ENCODE results near the gene WDR36. TPM values are rescaled to one million over a fixed set of nuclear protein-coding genes. Genes with fewer than 3 reads are reported as not detected.

Gene WDR36
- total and polyA plus RNA-seq, 9 of the 15 experiments (the other 6 are each of a cell fraction or from before 2014, with no cell fraction given) = 25.7 to 68.0 (median 41.5) TPM

DNA sequence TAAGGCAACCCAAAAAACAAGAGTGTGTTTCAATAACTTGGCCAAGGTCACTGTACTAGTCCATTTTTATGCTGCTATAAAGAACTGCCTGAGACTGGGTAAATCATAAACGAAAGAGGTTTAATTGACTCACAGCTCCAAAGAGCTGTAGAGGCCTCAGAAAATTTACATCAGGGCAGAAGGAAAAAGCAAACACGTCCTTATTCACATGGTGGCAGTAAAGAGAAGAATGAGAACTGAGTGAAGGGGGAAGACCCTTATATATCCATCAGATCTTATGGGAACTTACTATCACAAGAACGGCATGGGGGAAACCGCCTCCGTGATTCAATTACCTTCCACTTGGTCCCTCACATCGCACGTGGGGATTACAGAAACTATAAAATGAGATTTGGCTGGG, 67.7 kb downstream of the WDR36 start:
- no peaks in the 10 kb centered on the region for H3K79me2 ChIP-seq (ENCODE audit: control insufficient read depth, insufficient read depth, low read length)
- intact Hi-C loops (cut with micrococcal nuclease) (loop anchor here (2.0 to 5.0 kb wide), 3 partner anchors 302 to 987 kb away; no protein-coding TSS in a partner anchor), in situ Hi-C loops (cut with MboI) (loop anchor here (10.0 kb wide), 1 partner anchor 985 kb away; no protein-coding TSS in a partner anchor)
- no peak overlapping the region for H3K9ac ChIP-seq (ENCODE audit: insufficient read depth in 1 of 2, low read depth in 2 of 2, low read length in 2 of 2)
- no peaks in the 10 kb centered on the region for H3K9me1 ChIP-seq (ENCODE audit: control insufficient read depth, insufficient read depth, low read length)
- H3K4me3 ChIP-seq = no peak overlapping the region
- H2AFZ ChIP-seq (ENCODE audit: low read depth, low read length) = no peak overlapping the region
- 2% methylated on average over 7 of the region's 7 CpGs for WGBS (ENCODE audit: insufficient coverage, low coverage, missing lambda C conversion rate)
- BruUV-seq (replicated peaks) = no TSS peak
- H3K36me3 ChIP-seq (ENCODE audit: control insufficient read depth, insufficient read depth, low read length) = no peaks in the 10 kb centered on the region
- POLR2A ChIA-PET = no interaction called here
- no peak for TF ChIP-seq ZNF347 (CRISPR knock-in tag; IDR thresholded peaks at IDR 0.05; ENCODE audit: low read depth)
- no peak for TF ChIP-seq THRAP3 (IDR thresholded peaks at IDR 0.05; ENCODE audit: borderline replicate concordance)
- TF ChIP-seq MTA2 (IDR thresholded peaks at IDR 0.05; ENCODE audit: low read depth) = no peak
- H3K9me3 ChIP-seq (replicated peaks; ENCODE audit: control insufficient read depth, insufficient read depth, low read depth, low read length) = no peaks in the 10 kb centered on the region
- no peaks in the 10 kb centered on the region for H4K20me1 ChIP-seq (replicated peaks; ENCODE audit: control insufficient read depth, insufficient read depth, low read length)
- no peak overlapping the region for H3K27ac ChIP-seq (ENCODE audit: extremely low read depth, low read depth, low read length)
- H3K4me1 ChIP-seq (replicated peaks in 1 of 2; ENCODE audit: control insufficient read depth in 2 of 2, insufficient read depth in 2 of 2, low read length in 2 of 2) = no peaks in the 10 kb centered on the region
- FAIRE-seq (no peak), DNase-seq (ENCODE audit: extremely low read depth in 1 of 4, low spot score in 3 of 4) (no peak), ATAC-seq (no peak)
- no peak overlapping the region for H3K4me2 ChIP-seq (ENCODE audit: insufficient read depth, low read length)
- no peaks in the 10 kb centered on the region for H3K27me3 ChIP-seq (ENCODE audit: control insufficient read depth in 2 of 2, insufficient read depth in 2 of 2, low read length in 2 of 2)
- CTCF ChIA-PET (ENCODE audit: low intra/inter-chr PET ratio) = no interaction called here

DNA sequence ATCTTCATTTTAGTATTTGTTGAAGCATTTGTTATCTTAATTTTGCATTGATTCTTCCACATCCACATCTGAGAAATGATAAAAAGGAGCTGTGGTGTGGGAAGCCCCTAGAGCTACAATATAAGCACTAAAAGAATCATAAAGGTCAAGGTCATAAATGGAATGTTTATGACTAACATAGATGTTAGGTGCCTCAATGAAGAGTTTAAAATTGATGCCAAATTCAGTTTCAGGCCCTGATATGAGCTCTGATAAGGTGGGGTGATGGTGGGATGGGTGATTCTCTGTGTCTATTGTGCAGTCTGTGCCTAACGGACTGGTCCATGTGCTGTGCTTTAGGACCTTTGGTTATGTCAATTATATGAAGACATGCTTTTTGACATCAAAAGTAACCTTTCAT, 70.9 kb downstream of the WDR36 start:
- intact Hi-C loops (cut with micrococcal nuclease) (no loop called here), in situ Hi-C loops (cut with MboI) (loop anchor here (10.0 kb wide), 1 partner anchor 982 kb away; no protein-coding TSS in a partner anchor)
- no TSS peak for BruUV-seq (replicated peaks)
- DNase-seq (ENCODE audit: extremely low read depth in 1 of 4, low spot score in 3 of 4) (no peak), FAIRE-seq (no peak), ATAC-seq (no peak)
- Histone ChIP-seq H2AFZ (ENCODE audit: low read depth, low read length) (no peak overlapping the region), H4K20me1 (replicated peaks; ENCODE audit: control insufficient read depth, insufficient read depth, low read length) (no peaks in the 10 kb centered on the region), H3K4me3 (no peak overlapping the region), H3K9ac (ENCODE audit: insufficient read depth in 1 of 2, low read depth in 2 of 2, low read length in 2 of 2) (no peak overlapping the region), H3K27me3 (ENCODE audit: control insufficient read depth in 2 of 2, insufficient read depth in 2 of 2, low read length in 2 of 2) (no peaks in the 10 kb centered on the region), H3K36me3 (ENCODE audit: control insufficient read depth, insufficient read depth, low read length) (no peaks in the 10 kb centered on the region), H3K9me1 (ENCODE audit: control insufficient read depth, insufficient read depth, low read length) (no peaks in the 10 kb centered on the region), H3K9me3 (replicated peaks; ENCODE audit: control insufficient read depth, insufficient read depth, low read depth, low read length) (no peaks in the 10 kb centered on the region), H3K79me2 (ENCODE audit: control insufficient read depth, insufficient read depth, low read length) (no peaks in the 10 kb centered on the region), H3K4me1 (replicated peaks in 1 of 2; ENCODE audit: control insufficient read depth in 2 of 2, insufficient read depth in 2 of 2, low read length in 2 of 2) (no peaks in the 10 kb centered on the region), H3K27ac (ENCODE audit: extremely low read depth, low read depth, low read length) (no peak overlapping the region), H3K4me2 (ENCODE audit: insufficient read depth, low read length) (no peak overlapping the region)
- ChIA-PET POLR2A (no interaction called here), CTCF (ENCODE audit: low intra/inter-chr PET ratio) (no interaction called here)
- 0% methylated on average over 1 of the region's 1 CpG for WGBS (ENCODE audit: insufficient coverage, low coverage, missing lambda C conversion rate)
- TF ChIP-seq TAF1 (IDR thresholded peaks at IDR 0.05; ENCODE audit: control insufficient read depth, extremely low read depth, insufficient read depth, low read length, severe bottlenecking) (no peak), CBX2 (IDR thresholded peaks at IDR 0.05; ENCODE audit: insufficient read depth, low read length, poor library complexity, severe bottlenecking) (no peak)
